HepG2 (cell line): ENCODE data around the gene SUCLA2. TPM values are rescaled to one million over a fixed set of nuclear protein-coding genes. Genes with fewer than 3 reads are reported as not detected.

Experiments used
- PAXIP1 ChIP-seq: sonication (generic); formaldehyde crosslinking; conservative IDR thresholded peaks from 2 replicates; pipeline ENCODE4 v1.4.0; 2020; ENCODE audit warnings: mild to moderate bottlenecking, missing genetic modification reagents, moderate library complexity
- RERE ChIP-seq: IDR thresholded peaks from 2 replicates; pipeline ENCODE4 v1.6.1; 2016; ENCODE audit warnings: low read depth, missing genetic modification reagents, missing compliant biosample characterization
- SOX6 ChIP-seq, 2 experiments: fragments of 450-650 bp in 1 of 2; sonication (generic) in 1 of 2; formaldehyde crosslinking in 1 of 2; IDR thresholded peaks; 2 replicates each; pipeline versions ENCODE4 v1.4.0 to v1.6.1; 2017 to 2020; ENCODE audit warnings: antibody characterized with exemption in 1 of 2, mild to moderate bottlenecking in 1 of 2, missing genetic modification reagents in 1 of 2
- SRY ChIP-seq: sonication (generic); formaldehyde crosslinking; IDR thresholded peaks from 2 replicates; pipeline ENCODE4 v1.8.0; 2022; ENCODE audit warnings: mild to moderate bottlenecking, missing genetic modification reagents
- THAP9 ChIP-seq: sonication (generic); formaldehyde crosslinking; IDR thresholded peaks from 2 replicates; pipeline ENCODE4; 2020; ENCODE audit warnings: missing genetic modification reagents, mild to moderate bottlenecking, borderline replicate concordance
- ZFX ChIP-seq: sonication (generic); formaldehyde crosslinking; IDR thresholded peaks from 2 replicates; pipeline ENCODE4 v1.4.0; 2020; ENCODE audit warnings: mild to moderate bottlenecking, low read depth, missing genetic modification reagents, moderate library complexity
- ZNF431 ChIP-seq: sonication (generic); formaldehyde crosslinking; IDR thresholded peaks from 2 replicates; pipeline ENCODE4 v1.9.0; 2022; ENCODE audit warnings: missing genetic modification reagents, low read depth, mild to moderate bottlenecking, borderline replicate concordance
- ZNF556 ChIP-seq: sonication (generic); formaldehyde crosslinking; IDR thresholded peaks from 2 replicates; pipeline ENCODE4 v1.4.0; 2020; ENCODE audit warnings: mild to moderate bottlenecking, missing genetic modification reagents, borderline replicate concordance
- ZNF570 ChIP-seq: sonication (generic); formaldehyde crosslinking; IDR thresholded peaks from 2 replicates; pipeline ENCODE4 v1.4.0; 2020; ENCODE audit warnings: mild to moderate bottlenecking, missing genetic modification reagents, borderline replicate concordance
- ZNF605 ChIP-seq: sonication (generic); formaldehyde crosslinking; IDR thresholded peaks from 2 replicates; pipeline ENCODE4 v1.8.0; 2022; ENCODE audit warnings: mild to moderate bottlenecking, missing genetic modification reagents
- ZNF619 ChIP-seq: sonication (generic); formaldehyde crosslinking; IDR thresholded peaks from 2 replicates; pipeline ENCODE4 v1.4.0; 2020; ENCODE audit warnings: mild to moderate bottlenecking, missing genetic modification reagents
- ZNF652 ChIP-seq: IDR thresholded peaks from 2 replicates; pipeline ENCODE4 v1.6.1; 2016; ENCODE audit warnings: low read depth, borderline replicate concordance
- ZNF724P ChIP-seq: sonication (generic); formaldehyde crosslinking; IDR thresholded peaks from 2 replicates; pipeline ENCODE4 v1.8.0; 2022; ENCODE audit warnings: missing genetic modification reagents, borderline replicate concordance
- ZNF790 ChIP-seq: sonication (generic); formaldehyde crosslinking; IDR thresholded peaks from 2 replicates; pipeline ENCODE4 v1.8.0; 2022; ENCODE audit warnings: missing genetic modification reagents, mild to moderate bottlenecking, borderline replicate concordance
- ZNF792 ChIP-seq: IDR thresholded peaks from 2 replicates; pipeline ENCODE4 v1.6.1; 2016
- ZNF891 ChIP-seq: sonication (generic); formaldehyde crosslinking; IDR thresholded peaks from 2 replicates; pipeline ENCODE4 v1.5.0; 2020; ENCODE audit warnings: mild to moderate bottlenecking, missing genetic modification reagents
- polyA plus RNA-seq, 8 experiments: library from polyadenylated mRNA; depleted of rRNA in 3 of 8; stranded (reverse) in 7 of 8; unstranded in 1 of 8; fragments of >200 nt; fragmentation: Illumina TruSeq in 4 of 8; extraction: Trizol in 4 of 8; gene quantifications; 2 replicates each; pipeline versions ENCODE4 v1.2.1 to v1.2.3, GENCODE V29; 2011 to 2016; ENCODE audit warnings: low read depth in 4 of 8, missing spikeins in 1 of 8, mixed read lengths in 1 of 8; ENCODE audit not compliant: insufficient read depth in 1 of 8
- total RNA-seq, 5 experiments: library from RNA; depleted of rRNA; stranded (reverse); fragments of >200 nt; fragmentation: Illumina TruSeq; extraction: Trizol; gene quantifications; 2 replicates each; pipeline ENCODE4 v1.2.3, GENCODE V29; 2016; ENCODE audit warnings: low read depth in 1 of 5

SUCLA2 gene
- total and polyA plus RNA-seq, 2 of the 13 experiments (the other 11 are each of a cell fraction or from before 2014, with no cell fraction given), result 28.4 to 77.1 TPM

- no peak for TF ChIP-seq RERE
- no peak for TF ChIP-seq ZNF891
- no peak for TF ChIP-seq SRY (CRISPR knock-in tag)
- TF ChIP-seq ZNF431 (CRISPR knock-in tag), result no peak
- TF ChIP-seq ZNF619 (CRISPR knock-in tag), result no peak
- TF ChIP-seq ZNF605 (CRISPR knock-in tag), result no peak
- TF ChIP-seq ZNF556, result no peak
- TF ChIP-seq ZNF790 (CRISPR knock-in tag), result no peak
- no peak for TF ChIP-seq ZNF652
- no peak for TF ChIP-seq ZNF724P (CRISPR knock-in tag)
- no peak for TF ChIP-seq ZNF570 (CRISPR knock-in tag)
- TF ChIP-seq SOX6 (IDR thresholded peaks at IDR 0.05), result no peak
- TF ChIP-seq SOX6 (CRISPR knock-in tag; IDR thresholded peaks at IDR 0.05), result peak; percentile 63
- 0 out of 2 replicates have a peak, but pooled peaks have one; percentile 45 for TF ChIP-seq PAXIP1 (CRISPR knock-in tag)
- TF ChIP-seq THAP9 (CRISPR knock-in tag), result no peak
- no peak for TF ChIP-seq ZFX (CRISPR knock-in tag)
- TF ChIP-seq ZNF792 (CRISPR knock-in tag), result 0 out of 2 replicates have a peak, but pooled peaks have one; percentile 24
These were observed 92.7 kb downstream of the SUCLA2 start (continued) for GRCh38 chr13:47908197-47908902.
